Stimulated activated CD4-positive, alpha-beta T cell treated with anti-CD3 and anti-CD28 coated beads, Interleukin-15, amount 100 ng/mL, for 1 hour (primary cell): ENCODE measurements around the gene CMTM4.

Source experiments
- DNase-seq, 2 donors: peaks; one replicate each; pipeline ENCODE4 v3.0.0-alpha.2; 2020; ENCODE audit warnings: low read depth in 1 of 2, low spot score in 1 of 2

The CMTM4 gene

DNA sequence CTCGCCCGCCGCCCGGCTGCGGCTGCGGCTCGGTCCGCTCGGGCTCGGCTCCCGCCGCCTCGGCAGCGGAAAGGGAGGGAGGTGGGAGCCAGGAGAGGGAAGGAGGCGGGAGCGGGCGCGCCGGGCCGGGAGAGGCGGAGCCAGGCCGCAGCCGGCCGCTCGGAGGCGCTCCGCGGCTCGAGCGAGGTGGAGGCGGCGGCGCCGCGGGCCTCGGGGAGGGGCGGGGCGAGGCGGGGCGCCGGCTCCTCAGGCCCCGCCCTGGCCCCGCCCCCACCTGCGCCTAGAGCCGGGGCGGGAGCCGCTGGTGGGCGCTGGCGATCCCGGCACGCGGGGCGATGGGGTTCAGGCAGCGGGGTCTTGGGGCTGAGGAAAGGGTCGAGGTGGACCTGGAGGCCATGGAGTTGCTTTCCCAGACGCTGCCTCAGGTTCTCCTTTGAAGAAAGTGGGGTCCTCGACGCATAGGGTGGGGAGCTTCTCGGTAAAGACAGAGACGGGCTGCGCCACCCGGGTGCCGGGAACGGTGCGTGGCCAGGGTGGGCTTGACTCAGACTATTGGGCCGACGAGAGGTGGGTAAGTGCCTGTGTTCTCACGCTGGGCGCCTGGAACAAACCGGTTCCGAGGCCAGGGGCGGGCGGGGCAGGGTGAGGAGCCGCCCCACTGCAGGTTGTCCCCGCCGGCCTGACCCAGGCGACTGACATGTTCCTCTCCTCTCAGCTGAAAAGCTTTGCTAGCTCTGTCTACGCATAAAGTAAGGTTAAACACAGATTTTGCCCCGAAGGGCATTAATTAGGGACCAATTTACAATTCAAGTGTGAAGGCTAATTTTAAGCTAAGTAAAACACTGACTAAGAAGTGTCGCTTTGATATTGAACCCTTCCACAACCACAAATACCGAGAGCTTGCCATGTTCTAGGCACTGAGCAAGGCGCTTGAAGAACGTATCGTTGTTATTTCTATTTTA lies at the start of gene CMTM4:
TSS of gene CMTM4 (minus strand) at position 75 of the 962 bp plus-strand sequence. CDS start 218 bp downstream, outside the sequence.
- peak; percentile 66 to 68 for DNase-seq

DNA sequence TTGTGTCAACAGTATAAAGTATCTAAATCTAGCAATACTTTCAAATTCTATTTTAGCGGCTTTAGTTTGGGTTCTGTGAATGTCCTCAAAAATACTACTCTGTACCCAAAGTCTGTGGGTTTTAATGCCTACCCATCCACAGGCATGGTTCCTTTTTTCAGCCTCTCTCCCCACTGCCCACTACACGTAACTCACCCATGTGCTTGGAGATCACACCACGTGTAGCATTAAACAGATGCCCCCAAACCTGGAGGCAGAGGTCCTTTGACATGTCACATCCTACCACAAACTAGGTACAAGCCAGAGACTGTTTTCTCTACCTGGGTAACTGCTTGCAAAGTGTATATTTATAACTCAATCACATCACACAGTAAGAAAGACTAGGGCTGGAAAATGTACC lies 49.5 kb upstream of the CMTM4 start:
- DNase-seq, result no peak

DNA sequence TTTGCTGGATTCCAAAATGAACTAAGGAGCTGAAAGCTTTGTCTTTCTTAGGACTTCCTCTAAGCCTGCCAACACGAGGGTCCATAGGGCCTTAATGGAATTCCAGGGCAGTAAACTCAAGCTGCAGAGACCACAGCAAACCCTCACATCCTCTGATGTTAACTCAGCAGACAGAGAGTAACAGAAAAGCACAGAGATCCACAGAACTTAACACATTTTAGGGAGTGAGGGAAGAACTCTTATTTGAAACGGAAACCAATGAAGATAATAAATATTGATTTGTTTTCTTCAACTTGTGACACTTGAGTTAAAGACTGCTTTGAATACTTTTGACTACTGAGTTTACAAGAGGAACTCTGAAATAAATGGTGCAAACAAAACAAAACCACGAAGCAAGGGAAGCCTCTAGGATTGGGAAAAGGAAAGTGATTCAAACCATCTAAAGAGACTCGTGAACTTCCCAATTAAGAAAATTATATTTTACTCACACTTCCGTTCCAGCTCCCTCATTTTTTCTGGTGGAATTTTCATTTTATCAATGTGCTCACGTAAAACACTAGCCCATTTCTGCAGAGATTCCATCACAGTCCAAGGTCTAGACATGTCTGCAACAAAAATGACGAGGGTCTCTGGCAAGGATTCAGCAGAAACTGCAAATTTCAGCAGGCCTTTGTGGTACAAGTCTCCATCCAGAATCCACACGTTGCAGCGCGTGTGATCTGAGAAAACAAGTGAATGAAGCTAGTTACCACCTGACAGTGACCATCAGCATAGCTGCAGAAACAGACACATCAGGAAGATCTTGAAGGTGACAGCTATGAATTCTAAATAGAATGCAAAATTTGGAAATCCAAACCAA lies 45.6 kb upstream of the CMTM4 start:
- DNase-seq, result no peak

DNA sequence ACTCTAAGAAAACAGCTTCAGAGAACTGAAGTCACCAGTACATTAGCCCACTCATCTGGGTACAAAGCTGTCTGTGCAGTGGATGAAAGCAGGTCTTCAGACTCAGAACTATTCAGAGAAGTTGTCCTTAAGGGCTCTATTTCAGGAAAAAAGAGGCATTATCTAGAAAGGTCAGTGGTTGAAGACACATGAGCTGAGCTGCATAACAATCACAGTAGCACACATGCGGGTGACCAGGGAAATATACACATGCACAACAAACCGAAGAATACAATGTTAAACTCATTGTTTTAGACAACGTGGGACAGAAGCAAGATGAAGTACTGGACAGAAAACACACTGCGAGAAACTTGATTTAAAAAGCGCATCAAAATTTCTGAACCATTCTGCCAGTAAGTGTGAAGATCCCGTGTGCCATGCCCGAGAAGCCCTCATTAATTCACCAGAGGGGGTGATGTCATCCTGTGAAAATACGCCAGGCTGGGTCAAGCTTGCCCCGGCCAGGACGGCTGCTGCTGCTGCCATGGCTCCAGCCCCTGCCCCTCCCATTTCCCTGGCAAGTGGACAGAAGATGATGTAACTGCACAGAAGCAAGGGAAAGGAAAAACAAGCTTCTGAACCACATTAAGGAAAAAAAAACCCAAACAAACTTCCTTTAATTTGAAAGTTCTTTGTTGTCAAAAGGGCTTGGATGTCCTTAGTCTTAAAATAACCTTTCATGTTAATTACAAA lies 44.8 kb upstream of the CMTM4 start:
- DNase-seq, result no peak

DNA sequence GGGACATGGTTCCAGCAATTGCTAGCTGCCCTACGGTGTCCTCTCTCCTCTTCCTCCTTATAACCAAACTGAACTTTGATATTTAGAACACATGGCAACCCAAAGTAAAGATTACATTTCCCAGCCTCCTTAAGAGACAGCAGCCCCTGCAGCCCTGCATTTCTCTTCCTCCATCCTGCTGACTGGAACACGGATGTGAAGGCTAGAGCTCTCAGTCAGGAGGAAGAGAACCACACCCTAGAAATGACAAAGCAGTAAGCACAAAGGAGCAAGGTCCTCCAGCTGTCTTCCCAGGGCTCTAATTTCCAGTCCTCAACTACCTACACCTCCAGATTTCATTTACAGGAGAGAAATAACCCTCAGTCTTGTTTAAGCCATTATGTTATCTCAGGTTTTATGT lies 44.0 kb upstream of the CMTM4 start:
- DNase-seq, result no peak

DNA sequence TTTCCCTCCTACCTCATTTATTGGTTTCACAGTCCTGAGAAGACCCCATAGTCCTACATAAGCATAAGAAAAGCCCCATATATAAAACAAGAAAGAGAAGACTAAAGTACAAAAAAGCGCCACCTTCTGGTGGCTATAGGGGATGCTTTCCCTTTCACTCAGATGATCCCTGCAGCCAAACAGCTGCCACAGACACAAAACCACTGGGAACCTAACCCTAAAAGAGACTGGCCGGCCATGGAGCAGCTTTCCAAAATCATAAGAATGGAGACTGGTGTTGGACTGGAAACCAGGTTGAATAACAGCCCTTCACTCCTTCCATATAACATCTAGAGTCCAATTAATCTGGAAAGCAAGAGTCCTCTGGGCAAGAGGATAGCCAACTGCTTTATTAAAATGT lies 43.5 kb upstream of the CMTM4 start:
- DNase-seq, result no peak

DNA sequence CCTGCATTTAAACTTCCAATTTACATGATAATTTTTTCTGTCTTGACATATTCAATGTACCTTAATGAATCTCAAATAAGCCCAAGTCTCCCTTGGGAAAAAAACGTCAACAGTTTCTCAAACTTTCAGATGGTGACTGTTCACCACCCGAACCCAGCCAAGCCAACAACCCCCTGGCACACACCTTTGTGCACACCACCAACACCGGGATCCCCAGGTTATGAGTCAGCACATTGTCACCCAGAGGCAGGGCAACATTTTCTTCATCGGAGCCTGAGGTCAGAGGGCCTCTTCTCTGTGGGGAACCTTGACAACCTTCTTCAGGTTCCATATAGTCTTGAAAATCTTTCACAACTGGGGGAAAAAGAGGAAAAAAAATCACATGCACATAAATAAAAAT lies 39.3 kb upstream of the CMTM4 start:
- no peak for DNase-seq

DNA sequence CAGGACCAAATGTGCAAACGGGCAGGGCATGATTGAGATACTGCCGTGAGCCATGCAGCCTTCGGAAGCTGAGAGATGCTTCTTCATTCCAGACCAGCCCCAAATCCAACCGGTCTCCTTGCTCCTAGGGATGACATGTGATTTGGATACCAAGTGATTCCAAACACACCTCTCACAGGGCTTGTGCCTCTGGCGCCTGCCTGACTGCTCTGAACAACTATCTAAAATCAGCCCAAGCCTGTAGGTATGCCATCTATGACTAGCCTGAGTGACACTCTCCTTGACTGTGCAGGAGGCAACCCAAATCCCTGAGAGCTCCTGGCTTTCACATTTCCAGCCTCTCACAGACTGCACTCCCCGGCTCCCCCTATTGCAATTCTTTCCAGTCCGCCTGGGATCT lies 34.6 kb upstream of the CMTM4 start:
- DNase-seq, result no peak

DNA sequence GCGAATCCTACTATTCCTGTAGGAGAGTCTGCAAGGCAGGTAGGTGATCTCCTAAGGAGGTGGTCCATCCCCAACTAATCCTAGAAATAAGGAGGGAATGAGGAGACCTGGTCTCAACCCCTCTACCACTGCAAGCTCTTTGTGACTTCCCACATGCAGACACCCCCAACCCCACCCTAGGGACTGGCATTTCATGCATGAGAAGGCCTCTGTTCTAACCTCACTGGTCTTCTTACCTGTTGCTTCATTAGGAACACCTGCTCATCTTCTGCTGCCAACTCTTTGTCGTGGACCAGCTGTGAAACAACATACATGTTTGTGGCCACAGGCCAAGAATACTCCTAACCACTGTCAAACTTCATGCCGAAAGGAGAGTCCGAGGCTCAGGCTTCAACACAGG lies 32.3 kb upstream of the CMTM4 start:
- DNase-seq, result no peak

DNA sequence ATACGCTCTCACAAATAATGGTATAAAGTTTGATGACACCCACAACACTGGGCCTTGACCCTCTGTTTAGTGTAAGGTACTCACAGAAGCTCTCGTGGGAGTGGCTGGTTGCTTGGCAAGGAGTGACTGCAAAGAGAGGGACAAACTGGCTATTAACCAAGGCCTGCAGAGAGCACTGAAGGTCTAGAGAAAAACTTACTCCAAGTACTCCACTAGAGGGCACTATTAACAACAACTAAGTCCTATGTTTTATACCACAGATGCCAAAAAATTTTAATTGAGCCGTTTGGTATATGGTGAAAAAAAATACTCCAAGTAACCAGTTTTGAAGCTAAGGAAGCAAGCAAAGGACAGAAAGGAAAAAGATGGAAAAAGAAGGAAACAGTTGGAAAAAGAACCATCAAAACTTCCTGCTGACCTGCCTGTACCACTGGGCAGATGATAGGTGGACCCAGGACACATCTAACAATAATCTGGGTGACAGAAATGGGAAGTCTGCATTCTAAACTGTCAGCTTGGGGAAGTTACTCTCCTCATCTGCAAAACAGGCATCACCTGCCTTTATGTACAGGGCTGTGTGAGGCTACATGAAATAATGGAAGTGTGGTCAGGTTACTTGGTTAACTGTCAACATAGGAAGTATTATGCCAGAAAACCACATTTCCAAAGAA lies 31.7 kb upstream of the CMTM4 start:
- DNase-seq, result no peak

DNA sequence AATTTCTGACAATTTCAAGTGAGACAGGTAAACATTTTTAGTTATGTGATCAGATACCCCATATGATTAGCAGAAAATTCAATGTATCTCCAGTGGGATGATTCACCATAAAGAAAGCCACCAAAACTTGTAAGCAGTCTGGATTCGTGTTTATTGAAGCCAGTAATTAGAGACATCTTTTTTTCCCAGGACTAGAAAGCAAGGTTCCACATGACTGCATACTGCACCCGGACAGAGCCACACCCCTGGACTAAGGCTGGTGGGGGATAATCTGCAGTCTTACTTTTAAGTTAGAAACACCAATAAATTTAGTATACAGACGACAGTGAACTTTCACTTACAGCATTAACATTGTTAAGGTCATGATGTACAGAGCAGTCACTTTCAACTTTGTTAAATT lies 24.2 kb upstream of the CMTM4 start:
- DNase-seq, result no peak

DNA sequence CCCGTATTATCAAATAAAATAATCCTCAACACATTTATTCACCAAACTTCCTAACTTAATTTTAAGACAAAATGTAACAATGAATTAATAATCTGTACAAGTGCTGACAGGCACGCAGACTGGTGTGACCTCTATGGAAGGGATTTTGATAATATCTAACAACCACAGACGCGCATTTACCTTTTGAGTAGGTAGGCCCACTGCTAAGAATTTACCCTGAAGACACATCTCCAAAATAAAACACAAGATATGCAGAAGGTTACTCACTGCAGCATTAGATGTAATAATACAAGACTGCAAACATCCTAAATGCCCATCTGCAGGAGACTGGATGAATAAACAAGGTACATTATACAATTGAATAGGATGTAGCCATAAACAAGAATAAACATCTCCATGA lies 22.7 kb upstream of the CMTM4 start:
- no peak for DNase-seq

DNA sequence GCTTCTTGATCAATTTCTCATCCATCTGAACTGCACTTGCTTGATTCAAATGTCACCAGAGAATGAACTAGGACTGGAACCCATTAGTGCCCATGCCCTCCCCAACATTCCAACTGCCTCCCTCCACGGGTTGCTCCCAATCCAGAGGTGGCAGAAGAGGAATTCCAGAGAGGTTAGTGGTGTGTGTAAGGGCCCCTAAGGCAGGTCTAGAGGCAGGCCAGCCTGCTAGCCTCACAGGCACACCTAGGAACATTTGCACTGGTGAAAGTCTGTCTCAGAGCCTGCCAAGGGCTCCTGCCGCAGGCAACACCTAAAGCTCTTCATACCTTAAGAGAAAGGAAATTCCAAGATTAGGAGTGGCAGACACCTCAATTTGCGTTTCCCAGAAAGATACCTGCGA lies 21.2 kb upstream of the CMTM4 start:
- DNase-seq, result no peak

DNA sequence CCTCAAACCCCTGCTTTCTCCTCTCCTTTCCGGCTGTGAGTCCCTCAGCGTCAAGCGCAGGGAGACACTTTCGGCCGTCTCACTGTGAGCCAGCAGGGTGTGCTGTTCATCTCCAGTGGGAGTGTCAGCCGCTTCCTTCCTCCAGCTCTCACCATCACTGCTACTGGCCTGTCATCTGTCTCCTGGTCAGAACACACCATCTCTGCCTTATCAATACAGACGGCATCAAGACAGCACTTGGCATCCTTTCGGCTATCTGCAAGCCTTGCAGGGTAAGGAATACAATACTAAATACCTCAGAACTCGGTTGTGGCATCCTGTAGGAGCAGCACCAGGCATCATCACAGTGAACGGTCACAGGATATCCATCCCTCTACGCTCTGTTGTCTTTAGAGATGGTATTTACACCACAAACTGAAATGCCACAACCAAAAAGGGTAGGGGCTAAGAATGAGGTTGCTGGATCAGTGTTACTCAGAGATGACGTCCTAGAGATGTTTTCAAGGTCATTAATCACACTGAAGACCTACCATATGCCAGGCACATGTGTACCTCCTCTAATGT lies 20.7 kb upstream of the CMTM4 start:
- no peak for DNase-seq

DNA sequence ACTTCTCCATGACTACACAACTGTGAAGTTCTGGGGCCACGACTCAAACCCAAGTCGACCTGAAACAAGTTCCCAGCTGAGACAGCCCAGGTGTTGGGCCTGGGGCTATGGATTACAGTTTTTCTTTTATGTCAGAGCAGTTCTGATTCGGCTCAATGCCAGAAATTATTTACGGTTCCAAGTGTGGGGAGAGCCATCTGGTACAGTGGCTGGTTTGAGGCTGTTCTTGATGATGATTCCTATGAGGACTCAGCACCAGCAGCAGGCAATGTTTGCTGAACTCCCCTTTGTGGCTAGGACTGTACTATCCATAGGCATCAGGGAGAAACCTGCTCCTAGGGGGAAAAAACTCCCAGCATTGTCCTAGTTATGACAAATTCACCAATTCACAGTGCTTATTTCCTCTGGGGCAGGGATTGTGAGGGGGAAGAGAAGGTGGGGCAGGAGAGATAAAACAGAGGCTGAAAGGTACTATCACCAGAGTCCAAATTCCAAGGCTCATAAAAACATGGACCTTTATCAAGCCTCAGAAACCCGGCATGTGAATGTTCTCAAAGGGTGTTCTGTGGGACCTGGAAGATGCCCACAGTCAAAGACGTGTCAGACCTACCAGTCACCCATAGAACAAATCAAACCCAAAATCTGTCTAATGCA lies 18.2 kb upstream of the CMTM4 start:
- no peak for DNase-seq

DNA sequence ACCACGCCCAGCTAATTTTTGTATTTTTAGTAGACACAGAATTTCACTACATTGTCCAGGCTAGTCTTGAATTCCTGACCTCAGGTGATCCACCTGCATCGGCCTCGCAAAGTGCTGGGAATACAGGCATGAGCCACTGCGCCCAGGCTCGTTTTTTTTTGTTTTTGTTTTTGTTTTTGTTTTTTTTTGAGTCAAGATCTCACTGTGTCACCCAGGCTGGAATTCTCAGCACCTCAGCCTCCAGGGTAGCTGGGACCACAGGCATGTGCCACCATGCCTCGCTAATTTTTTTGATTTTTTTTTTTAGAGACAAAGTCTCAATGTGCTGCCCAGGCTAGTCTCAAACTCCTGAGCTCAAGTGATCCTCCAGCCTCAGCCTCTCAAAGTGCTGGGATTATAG lies 17.5 kb upstream of the CMTM4 start:
- no peak for DNase-seq

DNA sequence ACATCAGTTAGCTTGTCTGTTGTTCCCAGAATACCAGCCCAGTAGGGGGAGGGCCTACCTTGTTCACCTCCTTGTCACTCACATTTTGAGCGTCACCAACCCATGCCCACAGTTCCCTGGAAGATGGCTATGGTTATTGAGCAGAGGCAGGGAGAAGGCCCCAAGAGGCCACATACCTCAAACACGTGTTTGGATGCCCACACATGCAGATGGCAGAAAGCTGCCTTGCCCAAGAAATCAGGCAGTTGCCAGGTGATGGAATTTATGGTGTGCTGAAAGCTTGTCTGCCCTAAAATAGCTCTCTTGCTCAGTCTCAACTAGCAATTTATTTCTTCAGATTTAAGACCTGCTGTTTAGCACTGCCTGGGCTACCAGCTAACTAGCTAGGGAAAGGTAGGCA lies 16.5 kb upstream of the CMTM4 start:
- DNase-seq, result no peak

DNA sequence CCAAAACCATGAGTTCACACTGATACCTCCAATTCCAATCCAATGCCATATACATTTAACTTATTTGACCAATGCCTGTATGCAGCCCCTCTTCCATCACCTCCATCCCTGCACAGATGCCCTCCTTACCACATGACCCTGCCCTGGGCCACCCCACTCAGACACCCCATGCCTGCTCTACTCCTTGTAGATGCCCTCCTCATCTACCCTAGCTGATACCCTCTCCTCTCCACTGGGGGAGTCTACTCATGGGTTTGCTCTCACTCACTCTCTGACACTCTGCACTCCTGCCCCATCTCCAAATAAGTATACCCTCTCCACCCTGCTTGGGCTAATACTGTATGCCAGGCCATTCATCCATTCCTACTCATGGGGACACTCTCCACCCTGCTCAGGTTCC lies 16.0 kb upstream of the CMTM4 start:
- DNase-seq, result no peak

DNA sequence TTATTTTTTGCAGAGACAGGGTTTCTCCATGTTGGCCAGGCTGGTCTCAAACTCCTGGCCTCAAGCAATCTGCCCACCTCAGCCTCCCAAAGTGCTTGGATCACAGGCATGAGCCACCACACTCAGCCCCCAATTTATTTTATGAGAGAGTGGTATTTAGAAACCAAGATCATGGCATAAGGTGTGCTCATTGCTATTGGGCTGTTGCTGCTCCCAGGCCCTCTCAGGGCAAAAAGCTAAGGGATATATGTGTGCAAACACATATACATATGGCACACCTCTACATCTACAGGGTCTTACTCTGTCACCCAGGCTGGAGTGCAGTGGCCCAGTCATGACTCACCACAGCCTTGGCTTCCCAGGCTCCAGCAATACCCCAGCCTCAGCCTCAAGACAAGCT lies 15.0 kb upstream of the CMTM4 start:
- no peak for DNase-seq

DNA sequence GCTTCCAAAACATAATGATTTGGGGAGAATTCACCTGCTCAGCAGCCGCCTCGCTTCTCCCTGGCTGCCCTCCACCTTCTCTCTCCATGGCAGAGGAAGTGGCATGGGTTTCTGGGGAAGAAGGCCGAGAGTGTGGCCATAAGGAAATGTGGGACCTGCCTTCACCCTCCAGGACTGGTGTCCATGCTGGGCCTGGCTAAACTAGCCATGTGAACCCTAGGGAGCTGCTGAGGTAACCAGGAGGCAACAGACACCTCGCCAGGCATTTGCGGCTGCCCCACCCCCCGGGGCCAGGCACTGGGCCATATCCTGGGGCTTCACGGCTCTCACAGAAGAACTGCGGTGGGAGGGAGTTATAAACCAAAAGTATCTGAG lies 9.9 kb upstream of the CMTM4 start:
- no peak for DNase-seq
